Subcutaneous adipose tissue (tissue), 4 donors: ENCODE results near the gene CCDC40. TPM values are rescaled to one million over a fixed set of nuclear protein-coding genes. Genes with fewer than 3 reads are reported as not detected.

ENCODE experiments used
- total RNA-seq, 4 donors: library from RNA; depleted of rRNA; stranded (reverse); fragments of >200 nt; gene quantifications; one replicate each; pipeline ENCODE4 v1.1.0, GENCODE V29; 2016
- TF ChIP-seq, protein P1 (sequence below): fragments of 450-650 bp; IDR thresholded peaks from one replicate; pipeline ENCODE4 v1.5.1; 2016; ENCODE audit warnings: low read depth, mild to moderate bottlenecking, control low read depth, antibody characterized with exemption, moderate library complexity

The CCDC40 gene
- total RNA-seq, 4 donors from 2014 or later: 3.1 to 5.5 (median 4.6) TPM

DNA sequence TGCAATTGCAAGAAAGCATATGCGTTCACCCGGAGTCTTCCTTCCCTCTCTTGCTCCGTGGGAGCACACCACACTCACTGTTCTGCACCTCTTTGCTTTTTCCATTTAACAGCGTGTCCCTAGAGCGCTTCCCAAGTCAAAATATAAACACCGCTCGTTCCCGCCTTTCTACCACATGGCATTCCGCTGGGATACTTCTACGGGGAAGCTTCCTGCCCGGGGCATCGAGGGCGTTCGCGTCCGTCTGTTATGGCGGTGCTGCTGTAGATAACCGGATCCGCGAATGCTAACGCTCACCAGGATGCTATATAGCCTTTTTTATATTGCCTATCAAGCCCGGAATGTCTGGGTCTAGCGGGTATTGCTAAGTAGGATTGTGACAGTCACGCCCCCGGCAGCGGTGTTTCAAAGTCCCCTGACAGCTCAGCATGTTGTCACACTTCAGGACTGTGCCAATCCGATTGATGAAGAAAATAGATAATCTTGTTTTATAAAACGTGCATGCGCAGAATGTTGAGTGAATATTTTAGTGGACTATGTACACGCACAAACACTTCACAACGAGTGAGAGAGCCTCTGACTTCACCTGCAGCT lies 31.0 kb downstream of the CCDC40 start:
- TF ChIP-seq, protein P1, sequence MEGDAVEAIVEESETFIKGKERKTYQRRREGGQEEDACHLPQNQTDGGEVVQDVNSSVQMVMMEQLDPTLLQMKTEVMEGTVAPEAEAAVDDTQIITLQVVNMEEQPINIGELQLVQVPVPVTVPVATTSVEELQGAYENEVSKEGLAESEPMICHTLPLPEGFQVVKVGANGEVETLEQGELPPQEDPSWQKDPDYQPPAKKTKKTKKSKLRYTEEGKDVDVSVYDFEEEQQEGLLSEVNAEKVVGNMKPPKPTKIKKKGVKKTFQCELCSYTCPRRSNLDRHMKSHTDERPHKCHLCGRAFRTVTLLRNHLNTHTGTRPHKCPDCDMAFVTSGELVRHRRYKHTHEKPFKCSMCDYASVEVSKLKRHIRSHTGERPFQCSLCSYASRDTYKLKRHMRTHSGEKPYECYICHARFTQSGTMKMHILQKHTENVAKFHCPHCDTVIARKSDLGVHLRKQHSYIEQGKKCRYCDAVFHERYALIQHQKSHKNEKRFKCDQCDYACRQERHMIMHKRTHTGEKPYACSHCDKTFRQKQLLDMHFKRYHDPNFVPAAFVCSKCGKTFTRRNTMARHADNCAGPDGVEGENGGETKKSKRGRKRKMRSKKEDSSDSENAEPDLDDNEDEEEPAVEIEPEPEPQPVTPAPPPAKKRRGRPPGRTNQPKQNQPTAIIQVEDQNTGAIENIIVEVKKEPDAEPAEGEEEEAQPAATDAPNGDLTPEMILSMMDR: no peak

DNA sequence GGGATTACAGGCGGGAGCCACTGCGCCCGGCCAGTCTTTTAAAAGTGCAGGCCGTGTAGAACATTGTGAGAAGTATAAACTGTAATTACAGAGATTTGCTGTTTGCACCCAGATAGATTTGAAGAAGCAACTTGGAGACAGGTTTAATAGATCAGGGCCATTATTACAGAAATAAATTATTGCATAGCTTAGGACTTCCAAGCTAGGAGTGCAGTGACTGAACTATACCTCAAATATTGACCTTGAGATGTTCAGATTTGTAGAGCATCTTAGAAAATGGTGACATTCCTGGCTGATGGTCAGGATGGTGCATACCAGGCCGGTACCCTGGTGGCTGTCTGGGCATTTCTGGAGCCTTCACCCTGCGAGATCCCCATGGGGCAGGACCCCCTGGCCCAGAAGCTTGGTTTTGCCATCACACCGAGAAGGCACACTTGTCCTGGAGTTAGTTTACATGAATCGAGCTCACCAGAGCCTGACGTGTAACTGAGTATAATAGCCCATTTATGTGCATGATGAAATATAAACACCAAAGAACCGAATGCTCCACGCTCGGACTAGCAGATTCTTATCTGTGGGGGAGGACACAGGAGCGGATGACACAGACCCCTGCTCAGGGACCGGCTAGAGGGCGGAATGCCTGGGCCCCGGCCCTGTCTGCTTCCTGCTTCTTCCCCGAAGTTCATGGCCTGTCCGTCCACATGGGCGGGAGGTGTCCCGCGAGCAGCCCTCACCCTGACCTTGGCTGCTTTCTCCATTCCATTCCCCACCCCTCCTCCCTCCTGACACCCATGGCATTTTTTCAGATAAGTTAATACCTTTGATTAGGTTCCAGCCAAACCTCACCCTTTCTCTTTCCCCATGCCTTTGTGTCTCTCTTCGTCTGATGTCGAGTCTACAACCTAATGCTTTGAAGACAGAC lies 32.1 kb downstream of the CCDC40 start:
- TF ChIP-seq, protein P1: no peak

DNA sequence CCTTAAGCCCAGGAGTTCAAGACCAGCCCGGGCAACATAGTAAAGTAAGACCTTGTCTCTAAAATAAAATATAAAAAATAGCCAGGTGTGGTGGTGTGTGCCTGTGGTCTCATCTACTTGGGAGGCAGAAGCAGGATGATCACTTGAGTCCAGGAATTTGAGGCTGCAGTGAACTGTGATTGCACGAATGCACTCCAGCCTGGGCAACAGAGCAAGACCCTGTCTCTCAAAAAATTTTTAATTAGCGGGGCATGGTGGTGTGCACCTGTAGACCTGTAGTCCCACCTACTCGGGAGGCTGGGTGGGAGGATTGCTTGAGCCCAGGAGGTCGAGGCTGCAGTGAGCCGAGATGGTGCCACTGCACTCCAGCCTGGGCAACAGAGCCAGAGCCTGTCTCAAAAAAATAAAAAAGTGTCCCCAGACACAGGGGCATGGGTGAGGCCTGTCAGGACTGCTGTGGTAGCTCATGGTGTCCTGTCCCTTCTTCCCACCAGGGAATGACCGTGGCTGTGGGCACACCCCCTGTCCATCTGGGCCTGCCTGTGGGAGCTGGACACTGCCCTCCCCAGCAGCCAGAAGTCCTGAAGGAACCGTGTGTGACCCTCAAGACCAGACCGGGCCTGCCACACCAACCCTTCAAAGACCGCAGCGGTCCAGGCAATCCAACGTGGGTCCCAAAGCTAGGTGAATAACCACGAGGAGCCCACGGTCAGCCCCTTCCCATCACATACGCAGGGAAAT lies 34.1 kb downstream of the CCDC40 start:
- TF ChIP-seq, protein P1: no peak

DNA sequence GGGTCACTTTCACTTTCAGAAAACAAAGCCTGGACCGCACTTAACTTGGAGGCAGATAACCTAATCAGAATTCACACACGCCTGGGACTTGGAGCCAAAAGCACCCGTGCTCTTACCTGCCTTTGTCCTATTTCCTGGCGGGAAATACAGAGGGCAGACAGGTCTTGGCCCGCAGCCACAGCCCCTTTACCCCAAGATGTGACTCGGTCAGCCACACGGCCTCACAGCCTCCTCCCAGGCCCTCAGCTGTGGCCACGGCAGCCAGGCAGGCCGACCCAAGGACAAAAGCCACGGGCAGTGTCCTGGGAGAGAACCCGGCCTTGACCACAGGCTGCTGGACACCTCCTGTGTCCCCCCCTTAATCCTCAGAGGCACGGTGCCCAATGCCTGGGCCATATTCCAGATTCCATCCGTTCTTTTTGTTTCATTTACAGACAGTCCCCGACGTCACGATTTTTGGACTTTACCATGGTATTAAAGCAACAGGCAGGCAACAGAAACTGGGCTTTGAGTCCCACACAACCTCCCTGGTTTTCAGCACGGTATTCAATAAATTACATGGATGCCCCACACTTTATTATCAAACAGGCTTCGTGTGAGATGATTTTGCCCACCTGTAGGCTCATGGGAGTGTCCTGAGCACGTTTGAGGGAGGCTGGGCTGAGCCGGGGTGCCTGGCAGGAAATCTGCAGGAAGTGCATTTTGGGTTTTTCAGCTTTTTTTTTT lies 34.8 kb downstream of the CCDC40 start:
- TF ChIP-seq, protein P1: no peak

DNA sequence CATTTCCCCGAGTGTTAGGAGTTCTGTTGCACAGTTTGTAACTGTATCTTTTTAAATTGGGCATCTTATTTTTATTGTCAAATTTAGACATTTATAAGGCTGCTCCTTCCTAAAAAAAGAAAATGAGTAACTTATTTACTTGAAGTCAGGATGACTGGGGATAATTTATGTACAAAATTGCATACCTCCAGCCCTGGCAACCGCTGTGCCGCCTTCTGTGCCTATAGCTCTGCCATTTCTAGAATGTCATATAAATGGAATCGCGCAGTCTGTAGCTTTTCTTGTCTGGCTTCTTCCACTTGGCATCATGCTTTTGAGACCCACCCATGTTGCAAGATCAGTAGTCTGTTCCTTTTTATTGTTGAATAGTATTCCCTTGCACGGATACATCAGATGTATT lies 36.0 kb downstream of the CCDC40 start:
- TF ChIP-seq, protein P1: no peak

DNA sequence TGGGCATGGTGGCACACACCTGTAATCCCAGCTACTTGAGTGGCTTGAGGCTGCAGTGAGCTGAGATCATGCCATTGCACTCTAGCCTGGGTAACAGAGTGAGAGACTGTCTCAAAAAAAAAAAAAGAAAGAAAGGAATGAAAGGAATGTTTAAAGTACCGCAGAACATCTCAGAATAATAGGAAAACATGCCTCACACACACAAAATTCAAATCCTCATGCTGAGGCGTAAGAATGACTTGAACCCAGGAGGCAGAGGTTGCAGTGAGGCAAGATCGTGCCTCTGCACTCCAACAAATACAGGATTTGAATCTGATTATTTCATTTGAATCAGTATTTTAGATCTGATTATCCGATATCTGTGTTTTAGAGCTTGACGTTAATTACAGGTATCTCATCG lies 43.6 kb downstream of the CCDC40 start:
- TF ChIP-seq, protein P1: no peak
